Osteocyte (in vitro differentiated cells): ENCODE measurements around the gene SPHK2. TPM values are rescaled to one million over a fixed set of nuclear protein-coding genes. Genes with fewer than 3 reads are reported as not detected.
"Not testable (repeated sequence)": the region's sequence is repeated elsewhere in the genome, so short reads cannot be mapped to it uniquely, and the experiment has no call there.

ENCODE experiments used
- DNase-seq: peaks from one replicate; pipeline ENCODE4 v3.0.0; 2021; ENCODE audit warnings: mixed read lengths; ENCODE audit not compliant: unreplicated experiment; ENCODE audit errors: extremely low spot score
- H3K27ac Mint-ChIP-seq: one replicate; pipeline ENCODE4 v1.8.0; 2021; ENCODE audit warnings: mild to moderate bottlenecking, mixed read lengths; ENCODE audit not compliant: unreplicated experiment
- H3K27me3 Mint-ChIP-seq: one replicate; pipeline ENCODE4 v1.8.0; 2021; ENCODE audit warnings: mixed read lengths; ENCODE audit not compliant: unreplicated experiment
- H3K36me3 Mint-ChIP-seq: one replicate; pipeline ENCODE4 v1.8.0; 2021; ENCODE audit warnings: mixed read lengths; ENCODE audit not compliant: unreplicated experiment
- H3K4me1 Mint-ChIP-seq: one replicate; pipeline ENCODE4 v1.8.0; 2021; ENCODE audit warnings: mixed read lengths; ENCODE audit not compliant: unreplicated experiment
- H3K4me3 Mint-ChIP-seq: one replicate; pipeline ENCODE4 v1.8.0; 2021; ENCODE audit warnings: mild to moderate bottlenecking, moderate library complexity, mixed read lengths; ENCODE audit not compliant: unreplicated experiment
- H3K9me3 Mint-ChIP-seq: one replicate; pipeline ENCODE4 v1.8.0; 2021; ENCODE audit warnings: mixed read lengths; ENCODE audit not compliant: unreplicated experiment
- CTCF ChIP-seq: fragments of 200-600 bp; sonication (generic); IDR thresholded peaks from 2 replicates; pipeline ENCODE4 v1.5.0; 2021; ENCODE audit warnings: antibody characterized with exemption, mild to moderate bottlenecking, moderate library complexity
- total RNA-seq: library from RNA; stranded (reverse); gene quantifications from 2 replicates; pipeline ENCODE4 v1.2.1, GENCODE V29; 2021

Gene SPHK2
- total RNA-seq, 1 donor from 2014 or later, result 34.7 TPM

- Mint-ChIP-seq H3K4me1 (no peaks in the 10 kb centered on the region), H3K36me3 (no peaks in the 10 kb centered on the region), H3K4me3 (no peak overlapping the region), H3K27ac (no peak overlapping the region), H3K27me3 (no peaks in the 10 kb centered on the region), H3K9me3 (no peaks in the 10 kb centered on the region)
- no peak for TF ChIP-seq CTCF
- no peak for DNase-seq
These were observed 43.2 kb upstream of the SPHK2 start for GRCh38 chr19:48575931-48576622.

GRCh38 chr19:48577908-48578307 lies 41.4 kb upstream of the SPHK2 start:
- H3K4me1 Mint-ChIP-seq, H3K36me3 Mint-ChIP-seq, H3K4me3 Mint-ChIP-seq, H3K27ac Mint-ChIP-seq, H3K9me3 Mint-ChIP-seq, H3K27me3 Mint-ChIP-seq, DNase-seq: not testable (repeated sequence)

GRCh38 chr19:48578891-48579290 lies 40.4 kb upstream of the SPHK2 start:
- Mint-ChIP-seq H3K27ac (no peak overlapping the region), H3K36me3 (no peaks in the 10 kb centered on the region), H3K4me3 (no peak overlapping the region), H3K27me3 (no peaks in the 10 kb centered on the region), H3K4me1 (peaks cover under 1% of the 10 kb centered on the region), H3K9me3 (no peaks in the 10 kb centered on the region)
- TF ChIP-seq CTCF, result no peak
- DNase-seq, result no peak

GRCh38 chr19:48582168-48582567 lies 37.1 kb upstream of the SPHK2 start:
- DNase-seq, result no peak
- Mint-ChIP-seq H3K4me1 (peaks cover 4% of the 10 kb centered on the region), H3K27ac (no peak overlapping the region), H3K4me3 (no peak overlapping the region), H3K9me3 (no peaks in the 10 kb centered on the region), H3K36me3 (no peaks in the 10 kb centered on the region), H3K27me3 (no peaks in the 10 kb centered on the region)
- no peak for TF ChIP-seq CTCF

- H3K9me3 Mint-ChIP-seq, result no peaks in the 10 kb centered on the region
These were observed 31.9 kb upstream of the SPHK2 start for GRCh38 chr19:48587387-48587786.

More at GRCh38 chr19:48587387-48587786, 31.9 kb upstream of the SPHK2 start:
- DNase-seq, result no peak
- TF ChIP-seq CTCF, result no peak
- Mint-ChIP-seq H3K27ac (no peak overlapping the region), H3K36me3 (no peaks in the 10 kb centered on the region), H3K4me1 (peaks cover 13% of the 10 kb centered on the region), H3K27me3 (no peaks in the 10 kb centered on the region), H3K4me3 (no peak overlapping the region)
